ENCODE results near the gene DENND1A. TPM values are rescaled to one million over a fixed set of nuclear protein-coding genes. Genes with fewer than 3 reads are reported as not detected.

Gene DENND1A
- total RNA-seq, 1 donor from 2014 or later, result 23.0 TPM

DNA sequence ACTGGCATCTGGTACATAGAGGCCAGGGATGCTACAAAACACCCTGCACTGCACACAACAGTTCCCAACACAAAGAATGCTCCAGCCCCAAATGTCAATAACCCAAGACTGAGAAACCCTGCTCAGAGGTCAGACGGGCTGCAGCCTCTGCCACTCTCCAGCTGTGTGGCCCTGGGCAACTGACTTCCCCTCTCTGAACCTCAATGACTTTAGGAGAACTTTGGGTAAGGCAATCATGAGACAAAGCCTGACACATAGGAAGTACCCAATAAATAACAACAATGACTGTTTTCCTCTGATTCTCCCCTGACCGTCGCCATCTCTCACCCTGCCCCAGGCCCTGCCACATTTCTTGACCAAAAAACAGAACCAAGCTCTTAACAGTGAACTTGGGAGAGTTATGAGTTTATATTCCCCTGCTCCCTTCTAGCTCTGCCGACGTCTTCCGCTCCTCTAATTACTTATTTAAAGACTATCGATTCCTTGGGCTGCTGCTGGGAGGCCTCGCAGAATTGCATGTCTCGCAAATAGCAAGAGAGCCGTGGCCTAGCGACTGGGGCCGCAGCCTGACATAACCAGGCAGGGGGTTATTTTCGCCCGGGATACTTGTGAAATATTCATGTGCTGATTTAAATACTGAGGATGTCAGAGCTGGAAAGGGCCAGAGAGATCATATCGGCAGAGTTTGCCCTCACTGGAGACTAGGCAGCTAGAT is 598.4 kb downstream of the DENND1A start:
- ATAC-seq, result no peak
- intact Hi-C loops (cut with DNase I), result no loop called here

More for the DNA sequence above, 598.4 kb downstream of the DENND1A start:
- TF ChIP-seq, protein P1, sequence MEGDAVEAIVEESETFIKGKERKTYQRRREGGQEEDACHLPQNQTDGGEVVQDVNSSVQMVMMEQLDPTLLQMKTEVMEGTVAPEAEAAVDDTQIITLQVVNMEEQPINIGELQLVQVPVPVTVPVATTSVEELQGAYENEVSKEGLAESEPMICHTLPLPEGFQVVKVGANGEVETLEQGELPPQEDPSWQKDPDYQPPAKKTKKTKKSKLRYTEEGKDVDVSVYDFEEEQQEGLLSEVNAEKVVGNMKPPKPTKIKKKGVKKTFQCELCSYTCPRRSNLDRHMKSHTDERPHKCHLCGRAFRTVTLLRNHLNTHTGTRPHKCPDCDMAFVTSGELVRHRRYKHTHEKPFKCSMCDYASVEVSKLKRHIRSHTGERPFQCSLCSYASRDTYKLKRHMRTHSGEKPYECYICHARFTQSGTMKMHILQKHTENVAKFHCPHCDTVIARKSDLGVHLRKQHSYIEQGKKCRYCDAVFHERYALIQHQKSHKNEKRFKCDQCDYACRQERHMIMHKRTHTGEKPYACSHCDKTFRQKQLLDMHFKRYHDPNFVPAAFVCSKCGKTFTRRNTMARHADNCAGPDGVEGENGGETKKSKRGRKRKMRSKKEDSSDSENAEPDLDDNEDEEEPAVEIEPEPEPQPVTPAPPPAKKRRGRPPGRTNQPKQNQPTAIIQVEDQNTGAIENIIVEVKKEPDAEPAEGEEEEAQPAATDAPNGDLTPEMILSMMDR (IDR thresholded peaks at IDR 0.05), result no peak
- Histone ChIP-seq H3K27ac (no peak overlapping the region), H3K27me3 (ENCODE audit: low read depth) (no peaks in the 10 kb centered on the region), H3K4me1 (peaks cover 25% of the 10 kb centered on the region), H3K9me3 (no peaks in the 10 kb centered on the region), H3K4me3 (no peak overlapping the region), H3K36me3 (no peaks in the 10 kb centered on the region)
- DNase-seq, result no peak

Small RNA genes lying within 50 kb of the gene (microRNA-seq; reads per million reads assigned to microRNA genes)
- not detected for gene MIR601 (ENCODE audit: borderline number of aligned reads)
- gene MIR7150 (ENCODE audit: borderline number of aligned reads), result not detected

Other genes with a start within 250 kb of the DENND1A start
- not detected for gene LHX2, start 81.6 kb upstream of the DENND1A start, total RNA-seq

Measured in lower lobe of right lung (tissue), 2 donors.